Hindlimb muscle (tissue), 1 donor: ENCODE measurements around the gene KRT33A. TPM values are rescaled to one million over a fixed set of nuclear protein-coding genes. Genes with fewer than 3 reads are reported as not detected.
A peak's percentile ranks its signal among the peaks of the same experiment; 100 is the strongest.
"Not testable (repeated sequence)": the region's sequence is repeated elsewhere in the genome, so short reads cannot be mapped to it uniquely, and the experiment has no call there.

Source experiments
- DNase-seq: peaks from one replicate; pipeline ENCODE4 v3.0.0-alpha.2; 2013
- polyA plus RNA-seq: library from polyadenylated mRNA; unstranded; fragments of 120-200 nt; gene quantifications from one replicate; pipeline ENCODE4 v1.2.1, GENCODE V29; 2013; ENCODE audit not compliant: insufficient read length

The KRT33A gene
- polyA plus RNA-seq: not detected

- not testable (repeated sequence) for DNase-seq
These were observed at the start of gene KRT33A for GRCh38 chr17:41350381-41350878. Gene KRT33A, minus strand, starts transcription at chr17:41350828. Its CDS starts 61 bp downstream, at chr17:41350767.

GRCh38 chr17:41396996-41397660 lies 46.5 kb upstream of the KRT33A start, which contains the start of gene KRT31:
Gene KRT31, minus strand, starts transcription at chr17:41397608. Its CDS starts 69 bp downstream, at chr17:41397539.
- peak; percentile 1 for DNase-seq

- DNase-seq: no peak
These were observed 45.7 kb upstream of the KRT33A start for GRCh38 chr17:41396340-41396739.

- no peak for DNase-seq
These were observed 45.0 kb upstream of the KRT33A start for GRCh38 chr17:41395611-41396010.

GRCh38 chr17:41395044-41395443 lies 44.4 kb upstream of the KRT33A start:
- not testable (repeated sequence) for DNase-seq

GRCh38 chr17:41394254-41394996 lies 43.8 kb upstream of the KRT33A start:
- DNase-seq: no peak

- DNase-seq: no peak
These were observed 43.2 kb upstream of the KRT33A start for GRCh38 chr17:41393826-41394225.

- peak; percentile 6 for DNase-seq
These were observed 42.7 kb upstream of the KRT33A start for GRCh38 chr17:41393294-41393693.

GRCh38 chr17:41392278-41392677 lies 41.6 kb upstream of the KRT33A start:
- DNase-seq: no peak

- DNase-seq: no peak
These were observed 40.9 kb upstream of the KRT33A start for GRCh38 chr17:41391535-41391934.

- DNase-seq: no peak
These were observed 39.8 kb upstream of the KRT33A start for GRCh38 chr17:41390411-41390938.

- no peak for DNase-seq
These were observed 37.0 kb upstream of the KRT33A start for GRCh38 chr17:41387670-41388069.

GRCh38 chr17:41386227-41386626 lies 35.6 kb upstream of the KRT33A start:
- DNase-seq: no peak

GRCh38 chr17:41383690-41384089 lies 33.1 kb upstream of the KRT33A start:
- no peak for DNase-seq

GRCh38 chr17:41382394-41382793 lies 31.8 kb upstream of the KRT33A start:
- DNase-seq: no peak

GRCh38 chr17:41381943-41382342 lies 31.3 kb upstream of the KRT33A start, which contains the start of gene KRT34:
Gene KRT34, minus strand, starts transcription at chr17:41382306. Its CDS starts 60 bp downstream, at chr17:41382246.
- DNase-seq: not testable (repeated sequence)

- not testable (repeated sequence) for DNase-seq
These were observed 29.5 kb upstream of the KRT33A start for GRCh38 chr17:41380091-41380490.

GRCh38 chr17:41377546-41377945 lies 26.9 kb upstream of the KRT33A start:
- DNase-seq: no peak

- no peak for DNase-seq
These were observed 19.1 kb upstream of the KRT33A start, which contains the start of gene KRT33B for GRCh38 chr17:41369713-41370112. Gene KRT33B, minus strand, starts transcription at chr17:41369813. Its CDS starts 63 bp downstream, at chr17:41369750.

- no peak for DNase-seq
These were observed 18.4 kb upstream of the KRT33A start for GRCh38 chr17:41369023-41369422.

- DNase-seq: peak; percentile 16
These were observed 16.9 kb upstream of the KRT33A start for GRCh38 chr17:41367426-41368075.

GRCh38 chr17:41366070-41366469 lies 15.4 kb upstream of the KRT33A start:
- no peak for DNase-seq

GRCh38 chr17:41363881-41364280 lies 13.3 kb upstream of the KRT33A start:
- DNase-seq: no peak
